A673 (cell line): Measurements from ENCODE around the gene ZDHHC20. TPM values are rescaled to one million over a fixed set of nuclear protein-coding genes. Genes with fewer than 3 reads are reported as not detected.

ENCODE experiments used
- BruUV-seq: library from RNA; stranded (reverse); fragments of 400-500 nt; replicated peaks from 2 replicates; lab custom pipeline; 2021; lab: Mats Ljungman, UMichigan
- CTCF ChIA-PET: fragments of 300-600 bp; sonication (Branson Sonifier 250); formaldehyde crosslinking; loops from one replicate; lab custom pipeline; 2022; ENCODE audit warnings: antibody characterized with exemption; lab: Charles Lee
- POLR2A ChIA-PET: fragments of 300-600 bp; sonication (Branson Sonifier 250); formaldehyde crosslinking; loops from one replicate; lab custom pipeline; 2022; ENCODE audit warnings: antibody characterized with exemption; ENCODE audit not compliant: low non-redundant PET; lab: Charles Lee
- DNase-seq: peaks from one replicate; pipeline ENCODE4 v3.0.0-alpha.2; 2015; ENCODE audit warnings: low spot score
- H3K27ac ChIP-seq: fragments of 200-600 bp; sonication (generic); 2 replicates; pipeline ENCODE4 v1.5.1; 2016; ENCODE audit warnings: mixed run types, low read depth, mild to moderate bottlenecking, mixed read lengths, antibody characterized with exemption, low read length; ENCODE audit not compliant: poor library complexity, severe bottlenecking
- H3K27me3 ChIP-seq: fragments of 200-600 bp; sonication (generic); replicated peaks from 2 replicates; pipeline ENCODE4 v1.6.1; 2017; ENCODE audit warnings: mixed run types, low read depth, mild to moderate bottlenecking, mixed read lengths, antibody characterized with exemption, low read length; ENCODE audit not compliant: insufficient read depth, poor library complexity
- H3K36me3 ChIP-seq: fragments of 200-600 bp; sonication (generic); 2 replicates; pipeline ENCODE4 v1.6.1; 2016; ENCODE audit warnings: mixed run types, mild to moderate bottlenecking, mixed read lengths, antibody characterized with exemption, low read length; ENCODE audit not compliant: insufficient read depth, poor library complexity, severe bottlenecking
- H3K4me1 ChIP-seq: fragments of 200-600 bp; sonication (generic); 2 replicates; pipeline ENCODE4 v1.6.1; 2017; ENCODE audit warnings: mixed run types, mild to moderate bottlenecking, mixed read lengths, antibody characterized with exemption, low read length; ENCODE audit not compliant: insufficient read depth, poor library complexity, severe bottlenecking
- H3K4me3 ChIP-seq: fragments of 200-600 bp; sonication (generic); 2 replicates; pipeline ENCODE4 v1.5.1; 2016; ENCODE audit warnings: low read depth, mixed run types, mild to moderate bottlenecking, mixed read lengths, low read length; ENCODE audit not compliant: poor library complexity, severe bottlenecking
- H3K9me3 ChIP-seq: fragments of 200-600 bp; sonication (generic); 2 replicates; pipeline ENCODE4 v1.6.1; 2016; ENCODE audit warnings: mixed run types, low read depth, mild to moderate bottlenecking, mixed read lengths, antibody characterized with exemption, low read length; ENCODE audit not compliant: poor library complexity, severe bottlenecking
- EZH2 ChIP-seq: fragments of 200-600 bp; sonication (generic); IDR thresholded peaks from 2 replicates; pipeline ENCODE4 v1.6.1; 2017; ENCODE audit warnings: borderline replicate concordance, low read depth, mild to moderate bottlenecking, mixed read lengths, antibody characterized with exemption, low read length; ENCODE audit not compliant: poor library complexity, severe bottlenecking
- intact Hi-C: fragments of 100-400 bp; cut with micrococcal nuclease; formaldehyde crosslinking; loops from one replicate; pipeline ENCODE4 v1.10.0; 2022; ENCODE audit not compliant: unreplicated experiment
- total RNA-seq: library from RNA; stranded (reverse); gene quantifications from 2 replicates; pipeline ENCODE4 v1.2.3, GENCODE V29; 2021
- TF ChIP-seq, protein P1 (sequence below): fragments of 300-800, 200-600 bp; sonication (generic); conservative IDR thresholded peaks from 2 replicates; pipeline ENCODE4 v1.5.1; 2017; ENCODE audit warnings: low read depth, mild to moderate bottlenecking, antibody characterized with exemption, low read length, moderate library complexity, mixed read lengths

The ZDHHC20 gene
- total RNA-seq, 1 experiment from 2014 or later: 98.9 TPM

DNA sequence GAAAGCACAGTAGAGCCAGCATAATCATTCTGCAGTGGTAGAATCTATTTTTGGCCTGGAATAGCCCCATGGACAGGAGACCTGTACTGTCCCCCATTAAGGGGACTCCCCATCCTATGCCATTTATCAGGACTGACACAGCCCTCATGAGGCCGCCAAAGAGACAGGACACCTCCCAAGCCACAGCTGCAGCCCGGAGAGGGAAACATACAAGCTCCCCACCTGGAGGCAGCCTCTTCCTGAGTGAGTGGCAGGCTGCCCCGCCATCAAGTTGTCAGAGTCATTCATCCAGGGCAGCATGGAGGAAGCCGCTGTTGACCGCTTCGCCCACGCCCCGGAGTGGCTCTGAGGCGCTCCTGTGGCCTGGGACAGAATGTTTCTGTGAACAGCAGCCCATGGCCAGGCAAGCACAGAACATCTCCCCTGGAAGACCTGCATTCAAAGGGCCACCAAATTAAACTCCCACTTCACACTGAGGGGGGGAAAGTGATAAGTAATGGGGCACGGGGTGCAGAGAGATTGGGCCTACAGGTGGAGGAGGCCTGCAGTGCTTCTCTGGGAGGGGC lies 111.3 kb downstream of the ZDHHC20 start:
- ChIA-PET CTCF (no interaction called here), POLR2A (no interaction called here)
- H3K4me3 ChIP-seq: no peak overlapping the region
- no peaks in the 10 kb centered on the region for H3K36me3 ChIP-seq
- TF ChIP-seq, protein P1, sequence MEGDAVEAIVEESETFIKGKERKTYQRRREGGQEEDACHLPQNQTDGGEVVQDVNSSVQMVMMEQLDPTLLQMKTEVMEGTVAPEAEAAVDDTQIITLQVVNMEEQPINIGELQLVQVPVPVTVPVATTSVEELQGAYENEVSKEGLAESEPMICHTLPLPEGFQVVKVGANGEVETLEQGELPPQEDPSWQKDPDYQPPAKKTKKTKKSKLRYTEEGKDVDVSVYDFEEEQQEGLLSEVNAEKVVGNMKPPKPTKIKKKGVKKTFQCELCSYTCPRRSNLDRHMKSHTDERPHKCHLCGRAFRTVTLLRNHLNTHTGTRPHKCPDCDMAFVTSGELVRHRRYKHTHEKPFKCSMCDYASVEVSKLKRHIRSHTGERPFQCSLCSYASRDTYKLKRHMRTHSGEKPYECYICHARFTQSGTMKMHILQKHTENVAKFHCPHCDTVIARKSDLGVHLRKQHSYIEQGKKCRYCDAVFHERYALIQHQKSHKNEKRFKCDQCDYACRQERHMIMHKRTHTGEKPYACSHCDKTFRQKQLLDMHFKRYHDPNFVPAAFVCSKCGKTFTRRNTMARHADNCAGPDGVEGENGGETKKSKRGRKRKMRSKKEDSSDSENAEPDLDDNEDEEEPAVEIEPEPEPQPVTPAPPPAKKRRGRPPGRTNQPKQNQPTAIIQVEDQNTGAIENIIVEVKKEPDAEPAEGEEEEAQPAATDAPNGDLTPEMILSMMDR: no peak
- no peak for TF ChIP-seq EZH2
- no peak for DNase-seq
- intact Hi-C loops: no loop called here
- BruUV-seq: no TSS peak
- H3K27ac ChIP-seq: no peak overlapping the region
- H3K4me1 ChIP-seq: no peaks in the 10 kb centered on the region
- no peaks in the 10 kb centered on the region for H3K27me3 ChIP-seq
- no peaks in the 10 kb centered on the region for H3K9me3 ChIP-seq

DNA sequence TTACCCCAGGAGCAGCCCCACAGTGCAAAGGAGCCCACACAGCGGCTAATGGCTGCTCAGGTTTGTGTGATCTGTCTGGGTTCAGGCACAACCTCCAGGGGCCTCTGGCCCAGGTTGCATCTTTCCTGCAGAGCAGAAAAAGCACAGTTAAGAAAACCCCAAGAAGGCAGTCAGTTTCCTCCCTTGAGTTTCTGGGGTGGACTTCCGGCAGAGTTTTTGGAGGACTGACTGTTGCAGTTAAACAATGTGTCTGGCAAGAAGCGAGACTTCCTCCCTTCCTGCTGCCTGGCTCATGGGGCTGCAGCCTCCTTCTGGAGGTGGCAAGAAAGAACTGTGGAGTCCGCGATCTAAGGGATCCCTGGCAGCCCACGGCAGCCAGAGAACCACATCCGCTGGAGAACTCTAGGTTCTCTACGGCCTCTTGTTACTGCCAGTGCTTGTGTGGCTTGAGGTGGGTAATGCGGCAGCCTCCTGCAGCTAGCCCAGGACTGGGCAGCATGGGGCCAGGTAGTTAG lies 114.4 kb downstream of the ZDHHC20 start:
- CTCF ChIA-PET: no interaction called here
- H3K27me3 ChIP-seq: no peaks in the 10 kb centered on the region
- intact Hi-C loops: no loop called here
- no peak overlapping the region for H3K4me3 ChIP-seq
- H3K9me3 ChIP-seq: no peaks in the 10 kb centered on the region
- H3K4me1 ChIP-seq: no peaks in the 10 kb centered on the region
- POLR2A ChIA-PET: no interaction called here
- BruUV-seq: no TSS peak
- no peaks in the 10 kb centered on the region for H3K36me3 ChIP-seq
- no peak overlapping the region for H3K27ac ChIP-seq
- DNase-seq: no peak
- TF ChIP-seq EZH2: no peak
- TF ChIP-seq, protein P1: no peak

DNA sequence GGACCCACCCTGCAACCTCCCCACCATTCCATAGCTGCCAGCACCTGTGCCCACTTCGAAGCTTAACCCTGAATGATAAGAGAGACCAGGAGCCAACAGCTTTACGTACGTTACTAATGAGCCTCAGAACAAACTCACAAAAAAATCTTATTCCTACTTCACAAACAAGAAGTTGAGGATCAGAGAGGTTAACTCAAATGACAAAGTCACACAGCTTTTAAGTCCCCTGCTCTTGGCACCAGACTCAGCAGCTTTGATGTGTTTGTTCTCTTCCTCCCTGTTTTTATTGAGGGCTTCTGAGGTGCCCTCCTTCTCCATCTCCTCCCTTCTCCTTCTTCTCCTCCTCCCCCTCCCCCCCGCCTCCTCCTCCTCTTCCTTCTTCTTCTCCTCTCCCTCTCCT lies 115.4 kb downstream of the ZDHHC20 start:
- Histone ChIP-seq H3K4me3 (no peak overlapping the region), H3K4me1 (no peaks in the 10 kb centered on the region), H3K36me3 (no peaks in the 10 kb centered on the region), H3K27me3 (no peaks in the 10 kb centered on the region), H3K9me3 (no peaks in the 10 kb centered on the region), H3K27ac (no peak overlapping the region)
- BruUV-seq: no TSS peak
- CTCF ChIA-PET: no interaction called here
- DNase-seq: no peak
- TF ChIP-seq EZH2: no peak
- TF ChIP-seq, protein P1: no peak
- POLR2A ChIA-PET: no interaction called here
- intact Hi-C loops: no loop called here
